Subcutaneous adipose tissue (tissue), 4 donors: ENCODE data around the gene SSH2. TPM values are rescaled to one million over a fixed set of nuclear protein-coding genes. Genes with fewer than 3 reads are reported as not detected.

ENCODE experiments used
- CTCF ChIP-seq: fragments of 450-650 bp; IDR thresholded peaks from one replicate; pipeline ENCODE4 v1.5.1; 2016; ENCODE audit warnings: low read depth, mild to moderate bottlenecking, control low read depth, antibody characterized with exemption, moderate library complexity
- total RNA-seq, 4 donors: library from RNA; depleted of rRNA; stranded (reverse); fragments of >200 nt; gene quantifications; one replicate each; pipeline ENCODE4 v1.1.0, GENCODE V29; 2016

SSH2 gene
- total RNA-seq, 4 donors from 2014 or later = 51.8 to 70.6 (median 61.4) TPM

GRCh38 chr17:29881256-29881655 lies 48.8 kb downstream of the SSH2 start:
- no peak for TF ChIP-seq CTCF

- no peak for TF ChIP-seq CTCF
These were observed 50.0 kb downstream of the SSH2 start for GRCh38 chr17:29880031-29880430.

GRCh38 chr17:29874931-29875596 lies 55.0 kb downstream of the SSH2 start:
- no peak for TF ChIP-seq CTCF

GRCh38 chr17:29873476-29873875 lies 56.6 kb downstream of the SSH2 start:
- TF ChIP-seq CTCF = no peak

- TF ChIP-seq CTCF = no peak
These were observed 59.1 kb downstream of the SSH2 start for GRCh38 chr17:29870836-29871465.

GRCh38 chr17:29867643-29868181 lies 62.3 kb downstream of the SSH2 start:
- no peak for TF ChIP-seq CTCF

- TF ChIP-seq CTCF = no peak
These were observed 63.2 kb downstream of the SSH2 start for GRCh38 chr17:29866746-29867404.
